K562 (cell line): ENCODE results near the gene KRT80. TPM values are rescaled to one million over a fixed set of nuclear protein-coding genes. Genes with fewer than 3 reads are reported as not detected.

Experiments
- EGR1 ChIP-seq: fragments of 450-650 bp; conservative IDR thresholded peaks from 2 replicates; pipeline ENCODE4 v1.6.1; 2017; ENCODE audit warnings: mild to moderate bottlenecking
- ESRRA ChIP-seq: fragments of 450-650 bp; IDR thresholded peaks from 2 replicates; pipeline ENCODE4 v1.6.1; 2014; ENCODE audit warnings: low read depth, mild to moderate bottlenecking, moderate library complexity, borderline replicate concordance
- HLTF ChIP-seq: fragments of 450-650 bp; IDR thresholded peaks from 2 replicates; pipeline ENCODE4 v1.6.1; 2016
- HMG20B ChIP-seq: fragments of 250-450 bp; sonication (Bioruptor Pico); IDR thresholded peaks from 2 replicates; pipeline ENCODE4 v1.5.0; 2021; ENCODE audit warnings: mild to moderate bottlenecking
- MTA3 ChIP-seq: fragments of 450-650 bp; formaldehyde crosslinking; IDR thresholded peaks from 2 replicates; pipeline ENCODE4 v1.6.1; 2017; ENCODE audit warnings: mild to moderate bottlenecking, borderline replicate concordance
- PYGO2 ChIP-seq: fragments of 450-650 bp; IDR thresholded peaks from 2 replicates; pipeline ENCODE4 v1.6.1; 2016; ENCODE audit warnings: mild to moderate bottlenecking, missing genetic modification characterization, moderate library complexity, missing compliant biosample characterization
- RAD21 ChIP-seq, 2 experiments: fragments of 250-450 bp in 1 of 2; fragments of 450-650 bp in 1 of 2; sonication (Bioruptor Pico) in 1 of 2; formaldehyde crosslinking in 1 of 2; IDR thresholded peaks in 1 of 2; conservative IDR thresholded peaks in 1 of 2; 2 replicates each; pipeline versions ENCODE4 v1.4.0 to v1.8.0; 2020 to 2022; ENCODE audit warnings: mild to moderate bottlenecking in 2 of 2, moderate library complexity in 1 of 2
- STAT5A ChIP-seq: IDR thresholded peaks from 2 replicates; pipeline ENCODE4 v1.6.1; 2012; ENCODE audit warnings: low read length, inconsistent platforms, borderline replicate concordance
- TEAD4 ChIP-seq, 2 experiments: sonication (generic) in 1 of 2; formaldehyde crosslinking in 1 of 2; IDR thresholded peaks; 2 replicates each; pipeline versions ENCODE4 v1.6.1 to v1.8.0; 2012 to 2022; ENCODE audit warnings: borderline replicate concordance in 1 of 2, inconsistent platforms in 1 of 2, low read length in 1 of 2, mild to moderate bottlenecking in 1 of 2, missing genetic modification reagents in 1 of 2
- TSC22D4 ChIP-seq: fragments of 450-650 bp; IDR thresholded peaks from 2 replicates; pipeline ENCODE4 v1.6.1; 2016; ENCODE audit warnings: missing genetic modification characterization, missing biosample characterization, control low read depth
- USF1 ChIP-seq: sonication (generic); formaldehyde crosslinking; IDR thresholded peaks from 2 replicates; pipeline ENCODE4 v1.9.0; 2022; ENCODE audit warnings: mild to moderate bottlenecking, missing genetic modification reagents
- ZNF184 ChIP-seq: sonication (generic); formaldehyde crosslinking; IDR thresholded peaks from 2 replicates; pipeline ENCODE4 v1.5.0; 2020; ENCODE audit warnings: missing genetic modification reagents
- ZNF609 ChIP-seq: sonication (generic); formaldehyde crosslinking; IDR thresholded peaks from 2 replicates; pipeline ENCODE4 v1.8.1; 2023; ENCODE audit warnings: missing genetic modification reagents, mild to moderate bottlenecking, borderline replicate concordance
- ZNF639 ChIP-seq, 2 experiments: fragments of 200-800 bp in 1 of 2; sonication (Bioruptor generic) in 1 of 2; sonication (generic) in 1 of 2; formaldehyde crosslinking in 1 of 2; IDR thresholded peaks in 1 of 2; conservative IDR thresholded peaks in 1 of 2; 2 replicates each; pipeline versions ENCODE4 v1.5.0 to v1.6.1; 2016 to 2020; ENCODE audit warnings: missing compliant biosample characterization in 1 of 2, missing genetic modification characterization in 1 of 2, missing genetic modification reagents in 1 of 2
- polyA plus RNA-seq, 8 experiments: library from polyadenylated mRNA; depleted of rRNA in 4 of 8; stranded (reverse) in 5 of 8; unstranded in 3 of 8; fragments of >200 nt; fragmentation: Nextera tagmentation in 2 of 8; fragmentation: Illumina TruSeq in 1 of 8; extraction: Ambion mirVana in 2 of 8; extraction: Trizol in 1 of 8; gene quantifications; 2 replicates each; pipeline versions ENCODE4 v1.2.1 to v1.2.3, GENCODE V29; 2011 to 2014; ENCODE audit warnings: inconsistent platforms in 1 of 8, missing spikeins in 1 of 8
- total RNA-seq, 7 experiments: library from RNA; depleted of rRNA in 6 of 7; stranded (reverse); fragments of >200 nt in 6 of 7; fragmentation: Illumina TruSeq in 2 of 7; extraction: Trizol in 2 of 7; gene quantifications; 2 replicates each; pipeline versions ENCODE4 v1.2.1 to v1.2.3, GENCODE V29; 2011 to 2021; ENCODE audit warnings: low replicate concordance in 1 of 7
- TF ChIP-seq, protein P1 (sequence below): fragments of 250-450 bp; sonication (Bioruptor Pico); IDR thresholded peaks from 2 replicates; pipeline ENCODE4 v1.5.0; 2022; ENCODE audit warnings: mild to moderate bottlenecking

The KRT80 gene
- total and polyA plus RNA-seq, 9 of the 15 experiments (the other 6 are each of a cell fraction or from before 2014, with no cell fraction given) = not detected

- no peak for TF ChIP-seq STAT5A
- TF ChIP-seq TEAD4 (IDR thresholded peaks at IDR 0.05; ENCODE audit: low read length) = no peak
- 0 out of 2 replicates have a peak, but pooled peaks have one; percentile 49 for TF ChIP-seq TEAD4 (CRISPR knock-in tag; IDR thresholded peaks at IDR 0.05; ENCODE audit: borderline replicate concordance)
- TF ChIP-seq USF1 (CRISPR knock-in tag) = no peak
- TF ChIP-seq, protein P1, sequence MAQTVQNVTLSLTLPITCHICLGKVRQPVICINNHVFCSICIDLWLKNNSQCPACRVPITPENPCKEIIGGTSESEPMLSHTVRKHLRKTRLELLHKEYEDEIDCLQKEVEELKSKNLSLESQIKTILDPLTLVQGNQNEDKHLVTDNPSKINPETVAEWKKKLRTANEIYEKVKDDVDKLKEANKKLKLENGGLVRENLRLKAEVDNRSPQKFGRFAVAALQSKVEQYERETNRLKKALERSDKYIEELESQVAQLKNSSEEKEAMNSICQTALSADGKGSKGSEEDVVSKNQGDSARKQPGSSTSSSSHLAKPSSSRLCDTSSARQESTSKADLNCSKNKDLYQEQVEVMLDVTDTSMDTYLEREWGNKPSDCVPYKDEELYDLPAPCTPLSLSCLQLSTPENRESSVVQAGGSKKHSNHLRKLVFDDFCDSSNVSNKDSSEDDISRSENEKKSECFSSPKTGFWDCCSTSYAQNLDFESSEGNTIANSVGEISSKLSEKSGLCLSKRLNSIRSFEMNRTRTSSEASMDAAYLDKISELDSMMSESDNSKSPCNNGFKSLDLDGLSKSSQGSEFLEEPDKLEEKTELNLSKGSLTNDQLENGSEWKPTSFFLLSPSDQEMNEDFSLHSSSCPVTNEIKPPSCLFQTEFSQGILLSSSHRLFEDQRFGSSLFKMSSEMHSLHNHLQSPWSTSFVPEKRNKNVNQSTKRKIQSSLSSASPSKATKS (CRISPR knock-in tag) = no peak
- TF ChIP-seq TSC22D4 (tag) = no peak
- TF ChIP-seq HLTF = no peak
- TF ChIP-seq EGR1 = no peak
- TF ChIP-seq RAD21 (CRISPR knock-in tag; conservative IDR thresholded peaks at IDR 0.05 in 1 of 2, IDR thresholded peaks at IDR 0.05 in 1 of 2) = peak; percentile 28 to 69; a peak in 3 of 4 replicates
- TF ChIP-seq ESRRA = no peak
- TF ChIP-seq ZNF639 (CRISPR knock-in tag; conservative IDR thresholded peaks at IDR 0.05 in 1 of 2, IDR thresholded peaks at IDR 0.05 in 1 of 2) = no peak
- no peak for TF ChIP-seq PYGO2 (tag)
- TF ChIP-seq ZNF609 (CRISPR knock-in tag) = no peak
- TF ChIP-seq HMG20B = no peak
- no peak for TF ChIP-seq MTA3
- no peak for TF ChIP-seq ZNF184
Measured at GRCh38 chr12:52121824-52122539, 69.8 kb downstream of the KRT80 start (continued).
